Measurements from ENCODE around the gene CUX1.

Gene CUX1

DNA sequence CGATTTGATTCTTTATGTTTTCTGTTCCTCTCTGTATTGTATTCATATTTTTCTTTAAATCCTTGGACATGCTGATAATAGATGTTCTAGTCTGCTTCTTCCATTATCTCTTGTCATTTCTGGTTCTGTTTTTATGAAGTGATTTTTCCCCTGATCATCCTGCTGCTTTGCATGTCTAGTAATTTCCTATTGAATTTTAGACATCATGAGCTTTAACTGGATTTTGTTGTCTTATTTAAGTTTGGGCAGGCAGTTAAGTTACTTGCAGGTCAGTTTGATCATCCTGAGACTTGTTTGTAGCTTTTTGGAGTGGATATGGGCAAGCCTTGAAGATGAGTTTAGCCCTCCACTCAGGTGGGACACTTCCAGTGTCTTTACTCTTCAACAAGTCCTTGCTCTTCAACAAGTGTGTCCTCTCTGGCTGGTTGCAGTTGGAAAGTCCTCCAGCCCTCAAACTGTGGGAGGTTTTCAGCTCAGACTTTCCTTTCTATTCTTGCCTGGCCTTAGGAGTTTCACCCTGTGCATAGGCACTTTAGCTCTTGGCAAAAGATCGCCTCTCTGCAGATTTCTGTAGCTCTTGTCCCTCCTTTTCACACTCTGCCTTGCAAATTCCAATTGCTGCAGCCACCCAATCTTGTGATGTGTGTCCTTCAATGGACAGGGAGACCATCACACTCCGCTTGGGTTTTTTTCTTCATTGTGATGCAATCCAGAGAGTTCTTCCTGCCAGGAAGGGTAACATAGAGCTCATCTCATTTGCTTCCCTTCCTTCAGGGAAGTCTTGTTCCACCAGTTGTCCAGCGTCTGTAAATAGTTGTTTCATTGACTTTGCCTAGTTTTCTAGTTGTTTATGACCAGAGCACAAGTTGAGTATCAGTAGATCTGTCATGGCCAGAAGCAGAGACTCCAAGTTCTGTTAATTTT lies 272.0 kb downstream of the CUX1 start:
- TF ChIP-seq MAX (IDR thresholded peaks at IDR 0.05) = no peak
- TF ChIP-seq CEBPB (IDR thresholded peaks at IDR 0.05) = no peak
- no peak for TF ChIP-seq TAF1 (IDR thresholded peaks at IDR 0.05; ENCODE audit: low read depth)
- TF ChIP-seq, protein P1, sequence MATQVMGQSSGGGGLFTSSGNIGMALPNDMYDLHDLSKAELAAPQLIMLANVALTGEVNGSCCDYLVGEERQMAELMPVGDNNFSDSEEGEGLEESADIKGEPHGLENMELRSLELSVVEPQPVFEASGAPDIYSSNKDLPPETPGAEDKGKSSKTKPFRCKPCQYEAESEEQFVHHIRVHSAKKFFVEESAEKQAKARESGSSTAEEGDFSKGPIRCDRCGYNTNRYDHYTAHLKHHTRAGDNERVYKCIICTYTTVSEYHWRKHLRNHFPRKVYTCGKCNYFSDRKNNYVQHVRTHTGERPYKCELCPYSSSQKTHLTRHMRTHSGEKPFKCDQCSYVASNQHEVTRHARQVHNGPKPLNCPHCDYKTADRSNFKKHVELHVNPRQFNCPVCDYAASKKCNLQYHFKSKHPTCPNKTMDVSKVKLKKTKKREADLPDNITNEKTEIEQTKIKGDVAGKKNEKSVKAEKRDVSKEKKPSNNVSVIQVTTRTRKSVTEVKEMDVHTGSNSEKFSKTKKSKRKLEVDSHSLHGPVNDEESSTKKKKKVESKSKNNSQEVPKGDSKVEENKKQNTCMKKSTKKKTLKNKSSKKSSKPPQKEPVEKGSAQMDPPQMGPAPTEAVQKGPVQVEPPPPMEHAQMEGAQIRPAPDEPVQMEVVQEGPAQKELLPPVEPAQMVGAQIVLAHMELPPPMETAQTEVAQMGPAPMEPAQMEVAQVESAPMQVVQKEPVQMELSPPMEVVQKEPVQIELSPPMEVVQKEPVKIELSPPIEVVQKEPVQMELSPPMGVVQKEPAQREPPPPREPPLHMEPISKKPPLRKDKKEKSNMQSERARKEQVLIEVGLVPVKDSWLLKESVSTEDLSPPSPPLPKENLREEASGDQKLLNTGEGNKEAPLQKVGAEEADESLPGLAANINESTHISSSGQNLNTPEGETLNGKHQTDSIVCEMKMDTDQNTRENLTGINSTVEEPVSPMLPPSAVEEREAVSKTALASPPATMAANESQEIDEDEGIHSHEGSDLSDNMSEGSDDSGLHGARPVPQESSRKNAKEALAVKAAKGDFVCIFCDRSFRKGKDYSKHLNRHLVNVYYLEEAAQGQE (IDR thresholded peaks at IDR 0.05; ENCODE audit: low read depth) = no peak
- no peak for TF ChIP-seq TCF12 (IDR thresholded peaks at IDR 0.05; ENCODE audit: low read depth)
- TF ChIP-seq TEAD4 (IDR thresholded peaks at IDR 0.05) = no peak
- TF ChIP-seq USF1 (IDR thresholded peaks at IDR 0.05) = no peak
- TF ChIP-seq EP300 (IDR thresholded peaks at IDR 0.05; ENCODE audit: borderline replicate concordance) = no peak
- no peak for TF ChIP-seq NFIC (IDR thresholded peaks at IDR 0.05)
- no peak for TF ChIP-seq ZBTB7A (IDR thresholded peaks at IDR 0.05; ENCODE audit: low read depth)
- no peak for TF ChIP-seq YY1 (IDR thresholded peaks at IDR 0.05; ENCODE audit: low read depth)
- no peak for TF ChIP-seq CREB1 (IDR thresholded peaks at IDR 0.05; ENCODE audit: low read depth)
- no peak for TF ChIP-seq EGR1 (IDR thresholded peaks at IDR 0.05)
- no peak for TF ChIP-seq FOXM1 (IDR thresholded peaks at IDR 0.05; ENCODE audit: borderline replicate concordance, low read depth)
- no peak for TF ChIP-seq RAD21 (IDR thresholded peaks at IDR 0.05; ENCODE audit: low read depth)

GRCh38 chr7:102093599-102094315 lies 276.3 kb downstream of the CUX1 start:
- TF ChIP-seq TEAD4 (IDR thresholded peaks at IDR 0.05) (no peak), EGR1 (IDR thresholded peaks at IDR 0.05) (no peak), TAF1 (IDR thresholded peaks at IDR 0.05; ENCODE audit: low read depth) (no peak), NFIC (IDR thresholded peaks at IDR 0.05) (no peak)

DNA sequence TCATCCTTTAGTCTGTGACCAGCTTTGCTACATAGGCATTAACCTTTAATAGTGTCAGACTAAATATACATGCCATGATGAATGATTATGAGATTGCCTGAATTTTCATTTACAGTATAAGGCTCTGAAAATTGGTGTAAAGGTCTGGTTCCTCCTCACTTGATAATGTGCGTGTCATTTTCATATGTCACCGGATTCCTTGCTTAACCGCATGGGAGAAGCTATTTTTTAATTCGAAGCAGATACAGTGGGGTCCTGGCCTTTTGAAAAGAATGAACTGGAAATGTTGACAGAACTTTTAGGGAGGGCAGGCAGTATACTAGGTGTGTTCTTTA lies 276.9 kb downstream of the CUX1 start:
- TF ChIP-seq TAF1 (IDR thresholded peaks at IDR 0.05; ENCODE audit: low read depth) (no peak), FOXM1 (IDR thresholded peaks at IDR 0.05; ENCODE audit: borderline replicate concordance, low read depth) (no peak), NFIC (IDR thresholded peaks at IDR 0.05) (no peak), MAX (IDR thresholded peaks at IDR 0.05) (no peak), EGR1 (IDR thresholded peaks at IDR 0.05) (no peak), TCF12 (IDR thresholded peaks at IDR 0.05; ENCODE audit: low read depth) (no peak), TEAD4 (IDR thresholded peaks at IDR 0.05) (no peak), CREB1 (IDR thresholded peaks at IDR 0.05; ENCODE audit: low read depth) (no peak), CEBPB (IDR thresholded peaks at IDR 0.05) (no peak), YY1 (IDR thresholded peaks at IDR 0.05; ENCODE audit: low read depth) (no peak), USF1 (IDR thresholded peaks at IDR 0.05) (no peak), RAD21 (IDR thresholded peaks at IDR 0.05; ENCODE audit: low read depth) (no peak), ZBTB7A (IDR thresholded peaks at IDR 0.05; ENCODE audit: low read depth) (no peak), EP300 (IDR thresholded peaks at IDR 0.05; ENCODE audit: borderline replicate concordance) (no peak)
- TF ChIP-seq, protein P1 (IDR thresholded peaks at IDR 0.05; ENCODE audit: low read depth) = no peak

DNA sequence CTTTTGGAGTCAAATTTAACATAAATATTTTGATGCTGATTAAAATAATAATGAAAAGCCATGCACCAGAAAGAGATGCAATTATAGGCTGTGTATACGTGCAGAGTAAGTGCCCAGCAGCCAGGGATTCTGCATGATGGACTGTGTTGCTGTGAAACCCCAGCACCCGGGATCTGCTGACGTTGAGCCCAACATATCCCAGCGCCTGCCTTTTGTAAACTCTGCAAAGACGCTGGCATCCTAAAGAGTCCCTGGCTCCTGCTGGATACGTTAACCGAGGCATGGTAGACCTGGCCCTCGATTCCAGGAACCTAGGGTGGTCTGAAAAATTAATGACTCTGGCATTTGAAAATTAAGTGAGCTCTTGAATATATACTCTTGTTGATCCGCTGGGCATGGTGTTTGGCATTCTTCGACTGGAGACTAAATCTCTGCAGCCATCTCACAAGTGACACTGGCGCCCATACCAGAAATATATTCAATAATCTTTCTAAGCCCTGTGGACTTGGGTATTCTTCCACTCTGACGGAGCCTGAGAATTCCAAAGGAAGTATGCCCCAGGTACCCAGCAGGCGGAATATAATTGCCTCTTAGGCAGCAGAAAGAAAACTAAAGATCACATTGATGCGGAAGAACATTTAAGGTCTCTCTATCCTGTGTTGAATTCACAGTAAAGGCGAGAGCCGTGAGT lies 278.0 kb downstream of the CUX1 start:
- TF ChIP-seq TAF1 (IDR thresholded peaks at IDR 0.05; ENCODE audit: low read depth) (no peak), YY1 (IDR thresholded peaks at IDR 0.05; ENCODE audit: low read depth) (no peak), TEAD4 (IDR thresholded peaks at IDR 0.05) (no peak), EP300 (IDR thresholded peaks at IDR 0.05; ENCODE audit: borderline replicate concordance) (no peak), USF1 (IDR thresholded peaks at IDR 0.05) (no peak), NFIC (IDR thresholded peaks at IDR 0.05) (no peak), CREB1 (IDR thresholded peaks at IDR 0.05; ENCODE audit: low read depth) (no peak), EGR1 (IDR thresholded peaks at IDR 0.05) (no peak), FOXM1 (IDR thresholded peaks at IDR 0.05; ENCODE audit: borderline replicate concordance, low read depth) (no peak)
